Measurements from ENCODE around the gene SPAG6.
"Not testable (repeated sequence)": the region's sequence is repeated elsewhere in the genome, so short reads cannot be mapped to it uniquely, and the experiment has no call there.

SPAG6 gene

GRCh38 chr10:22345301-22346095 is at the start of gene SPAG6:
Gene SPAG6, plus strand, starts transcription at chr10:22345496. Its CDS starts 116 bp downstream, at chr10:22345612.
- peak; percentile 90 for DNase-seq

- DNase-seq, result no peak
These were observed 44.1 kb upstream of the SPAG6 start for GRCh38 chr10:22301193-22301592.

- DNase-seq, result no peak
These were observed 41.8 kb upstream of the SPAG6 start for GRCh38 chr10:22303461-22303860.

GRCh38 chr10:22305721-22306120 is 39.6 kb upstream of the SPAG6 start:
- DNase-seq, result no peak

GRCh38 chr10:22308390-22308789 is 36.9 kb upstream of the SPAG6 start:
- no peak for DNase-seq

GRCh38 chr10:22309180-22310000 is 35.9 kb upstream of the SPAG6 start:
- DNase-seq, result no peak

GRCh38 chr10:22310012-22310411 is 35.3 kb upstream of the SPAG6 start:
- DNase-seq, result not testable (repeated sequence)

GRCh38 chr10:22310928-22311327 is 34.4 kb upstream of the SPAG6 start:
- no peak for DNase-seq

GRCh38 chr10:22314852-22315251 is 30.4 kb upstream of the SPAG6 start:
- DNase-seq, result no peak

- no peak for DNase-seq
These were observed 29.6 kb upstream of the SPAG6 start for GRCh38 chr10:22315455-22316285.

- DNase-seq, result peak; percentile 86
These were observed 28.8 kb upstream of the SPAG6 start, which contains the start of gene COMMD3 for GRCh38 chr10:22316286-22317075. Gene COMMD3, plus strand, starts transcription at chr10:22316388. Its CDS starts 30 bp downstream, at chr10:22316418.

GRCh38 chr10:22317076-22317370 is 28.3 kb upstream of the SPAG6 start:
- no peak for DNase-seq

GRCh38 chr10:22317771-22318565 is 27.3 kb upstream of the SPAG6 start:
- no peak for DNase-seq

- DNase-seq, result no peak
These were observed 26.5 kb upstream of the SPAG6 start for GRCh38 chr10:22318772-22319171.

GRCh38 chr10:22319547-22319979 is 25.7 kb upstream of the SPAG6 start:
- no peak for DNase-seq

- no peak for DNase-seq
These were observed 25.2 kb upstream of the SPAG6 start for GRCh38 chr10:22319980-22320558.

- DNase-seq, result peak; percentile 68
These were observed 24.6 kb upstream of the SPAG6 start, which contains the start of gene BMI1 for GRCh38 chr10:22320591-22321155. Gene BMI1, plus strand, starts transcription at chr10:22321099. Its CDS starts 5,351 bp downstream, at chr10:22326450.

- DNase-seq, result peak; percentile 45
These were observed 24.0 kb upstream of the SPAG6 start for GRCh38 chr10:22321156-22321923.

GRCh38 chr10:22321924-22322640 is 23.2 kb upstream of the SPAG6 start:
- no peak for DNase-seq

Measured in NCI-H774 (cell line).